Epithelial cell of esophagus (primary cell): Measurements from ENCODE around the gene CTNNA2.

Experiments used
- DNase-seq: peaks from one replicate; pipeline ENCODE4 v3.0.0; 2010; ENCODE audit warnings: low read depth
- H3K4me3 ChIP-seq: 2 replicates; pipeline ENCODE4 v1.5.1; 2011; ENCODE audit warnings: mild to moderate bottlenecking, low read length, control low read depth
- TF ChIP-seq, protein P1 (sequence below): IDR thresholded peaks from 2 replicates; pipeline ENCODE4 v1.5.1; 2011; ENCODE audit warnings: low read depth, mild to moderate bottlenecking, low read length, control low read depth, inconsistent platforms; ENCODE audit not compliant: insufficient read depth; ENCODE audit errors: missing control alignments

Gene CTNNA2

GRCh38 chr2:80461505-80462197 is 948.8 kb downstream of the CTNNA2 start:
- H3K4me3 ChIP-seq, result no peak overlapping the region
- TF ChIP-seq, protein P1, sequence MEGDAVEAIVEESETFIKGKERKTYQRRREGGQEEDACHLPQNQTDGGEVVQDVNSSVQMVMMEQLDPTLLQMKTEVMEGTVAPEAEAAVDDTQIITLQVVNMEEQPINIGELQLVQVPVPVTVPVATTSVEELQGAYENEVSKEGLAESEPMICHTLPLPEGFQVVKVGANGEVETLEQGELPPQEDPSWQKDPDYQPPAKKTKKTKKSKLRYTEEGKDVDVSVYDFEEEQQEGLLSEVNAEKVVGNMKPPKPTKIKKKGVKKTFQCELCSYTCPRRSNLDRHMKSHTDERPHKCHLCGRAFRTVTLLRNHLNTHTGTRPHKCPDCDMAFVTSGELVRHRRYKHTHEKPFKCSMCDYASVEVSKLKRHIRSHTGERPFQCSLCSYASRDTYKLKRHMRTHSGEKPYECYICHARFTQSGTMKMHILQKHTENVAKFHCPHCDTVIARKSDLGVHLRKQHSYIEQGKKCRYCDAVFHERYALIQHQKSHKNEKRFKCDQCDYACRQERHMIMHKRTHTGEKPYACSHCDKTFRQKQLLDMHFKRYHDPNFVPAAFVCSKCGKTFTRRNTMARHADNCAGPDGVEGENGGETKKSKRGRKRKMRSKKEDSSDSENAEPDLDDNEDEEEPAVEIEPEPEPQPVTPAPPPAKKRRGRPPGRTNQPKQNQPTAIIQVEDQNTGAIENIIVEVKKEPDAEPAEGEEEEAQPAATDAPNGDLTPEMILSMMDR, result no peak
- no peak for DNase-seq

- H3K4me3 ChIP-seq, result no peak overlapping the region
- DNase-seq, result no peak
- TF ChIP-seq, protein P1, result no peak
These were observed 949.8 kb downstream of the CTNNA2 start for GRCh38 chr2:80462654-80463053.

- DNase-seq, result no peak
- H3K4me3 ChIP-seq, result no peak overlapping the region
- TF ChIP-seq, protein P1, result no peak
These were observed 951.4 kb downstream of the CTNNA2 start for GRCh38 chr2:80464275-80464674.

- DNase-seq, result no peak
- no peak overlapping the region for H3K4me3 ChIP-seq
- TF ChIP-seq, protein P1, result no peak
These were observed 954.5 kb downstream of the CTNNA2 start for GRCh38 chr2:80467262-80467811.

GRCh38 chr2:80469428-80469827 is 956.6 kb downstream of the CTNNA2 start:
- DNase-seq, result no peak
- TF ChIP-seq, protein P1, result no peak
- no peak overlapping the region for H3K4me3 ChIP-seq

GRCh38 chr2:80473069-80473468 is 960.2 kb downstream of the CTNNA2 start:
- H3K4me3 ChIP-seq, result no peak overlapping the region
- TF ChIP-seq, protein P1, result no peak
- no peak for DNase-seq

GRCh38 chr2:80473796-80474195 is 960.9 kb downstream of the CTNNA2 start:
- H3K4me3 ChIP-seq, result no peak overlapping the region
- TF ChIP-seq, protein P1, result no peak
- DNase-seq, result no peak
